ENCODE results near the gene E2F8. TPM values are rescaled to one million over a fixed set of nuclear protein-coding genes. Genes with fewer than 3 reads are reported as not detected.
"Not testable (repeated sequence)": the region's sequence is repeated elsewhere in the genome, so short reads cannot be mapped to it uniquely, and the experiment has no call there.

E2F8 gene
- total RNA-seq, 1 donor from 2014 or later: 1.7 TPM

GRCh38 chr11:19275496-19275895, 34.8 kb upstream of the E2F8 start:
- no peaks in the 10 kb centered on the region for H3K4me1 Mint-ChIP-seq (ENCODE audit: unreplicated experiment)
- H3K36me3 Mint-ChIP-seq (ENCODE audit: unreplicated experiment): peaks cover 2% of the 10 kb centered on the region
- H3K9me3 Mint-ChIP-seq (ENCODE audit: unreplicated experiment): peaks cover 7% of the 10 kb centered on the region
- no peak for DNase-seq (ENCODE audit: extremely low spot score, unreplicated experiment)
- no peak for TF ChIP-seq CTCF (IDR thresholded peaks at IDR 0.05)
- peaks cover 45% of the 10 kb centered on the region for H3K27me3 Mint-ChIP-seq (ENCODE audit: unreplicated experiment)
- no peak overlapping the region for H3K27ac Mint-ChIP-seq (ENCODE audit: unreplicated experiment)
- no peak overlapping the region for H3K4me3 Mint-ChIP-seq (ENCODE audit: unreplicated experiment)

GRCh38 chr11:19273219-19273618, 32.5 kb upstream of the E2F8 start:
- H3K27ac Mint-ChIP-seq (ENCODE audit: unreplicated experiment); H3K36me3 Mint-ChIP-seq (ENCODE audit: unreplicated experiment); DNase-seq (ENCODE audit: extremely low spot score, unreplicated experiment); H3K4me3 Mint-ChIP-seq (ENCODE audit: unreplicated experiment); H3K4me1 Mint-ChIP-seq (ENCODE audit: unreplicated experiment): not testable (repeated sequence)
- Mint-ChIP-seq H3K9me3 (ENCODE audit: unreplicated experiment) (peaks cover 11% of the 10 kb centered on the region), H3K27me3 (ENCODE audit: unreplicated experiment) (peaks cover 57% of the 10 kb centered on the region)

GRCh38 chr11:19268909-19269308, 28.2 kb upstream of the E2F8 start:
- Mint-ChIP-seq H3K27me3 (ENCODE audit: unreplicated experiment) (peaks cover 61% of the 10 kb centered on the region), H3K27ac (ENCODE audit: unreplicated experiment) (no peak overlapping the region), H3K9me3 (ENCODE audit: unreplicated experiment) (peaks cover 11% of the 10 kb centered on the region), H3K36me3 (ENCODE audit: unreplicated experiment) (peaks cover 2% of the 10 kb centered on the region), H3K4me3 (ENCODE audit: unreplicated experiment) (no peak overlapping the region), H3K4me1 (ENCODE audit: unreplicated experiment) (no peaks in the 10 kb centered on the region)
- TF ChIP-seq CTCF (IDR thresholded peaks at IDR 0.05): no peak
- no peak for DNase-seq (ENCODE audit: extremely low spot score, unreplicated experiment)

- Mint-ChIP-seq H3K4me1 (ENCODE audit: unreplicated experiment) (no peaks in the 10 kb centered on the region), H3K9me3 (ENCODE audit: unreplicated experiment) (peaks cover 11% of the 10 kb centered on the region), H3K27ac (ENCODE audit: unreplicated experiment) (no peak overlapping the region), H3K36me3 (ENCODE audit: unreplicated experiment) (peaks cover 2% of the 10 kb centered on the region), H3K4me3 (ENCODE audit: unreplicated experiment) (no peak overlapping the region), H3K27me3 (ENCODE audit: unreplicated experiment) (peaks cover 67% of the 10 kb centered on the region)
- TF ChIP-seq CTCF (IDR thresholded peaks at IDR 0.05): no peak
- no peak for DNase-seq (ENCODE audit: extremely low spot score, unreplicated experiment)
Observed at GRCh38 chr11:19267567-19267966, 26.8 kb upstream of the E2F8 start.

- no peak for DNase-seq (ENCODE audit: extremely low spot score, unreplicated experiment)
- no peak for TF ChIP-seq CTCF (IDR thresholded peaks at IDR 0.05)
- Mint-ChIP-seq H3K9me3 (ENCODE audit: unreplicated experiment) (no peaks in the 10 kb centered on the region), H3K27ac (ENCODE audit: unreplicated experiment) (no peak overlapping the region), H3K27me3 (ENCODE audit: unreplicated experiment) (peaks cover 35% of the 10 kb centered on the region), H3K4me3 (ENCODE audit: unreplicated experiment) (no peak overlapping the region), H3K36me3 (ENCODE audit: unreplicated experiment) (no peaks in the 10 kb centered on the region), H3K4me1 (ENCODE audit: unreplicated experiment) (no peaks in the 10 kb centered on the region)
Observed at GRCh38 chr11:19263333-19263732, 22.6 kb upstream of the E2F8 start.
